GM06990 (cell line): ENCODE results near the gene KCNN3.

ENCODE experiments used
- DNase-seq: peaks from one replicate; pipeline ENCODE4 v3.0.0-alpha.2; 2011; ENCODE audit not compliant: insufficient read length; ENCODE audit errors: extremely low read depth
- H3K27me3 ChIP-seq: replicated peaks from 2 replicates; pipeline ENCODE4 v1.6.0; 2011; ENCODE audit warnings: low read length; ENCODE audit not compliant: control insufficient read depth, insufficient read depth
- H3K36me3 ChIP-seq: 2 replicates; pipeline ENCODE4 v1.5.1; 2011; ENCODE audit warnings: low read length; ENCODE audit not compliant: control insufficient read depth, insufficient read depth
- H3K4me3 ChIP-seq: replicated peaks from 2 replicates; pipeline ENCODE4 v1.5.1; 2011; ENCODE audit warnings: low read depth, mild to moderate bottlenecking, control low read depth, low read length
- CTCF ChIP-seq: IDR thresholded peaks from 2 replicates; pipeline ENCODE4 v1.5.1; 2011; ENCODE audit warnings: low read length, control low read depth, mild to moderate bottlenecking, inconsistent platforms; ENCODE audit not compliant: insufficient read depth, poor library complexity, severe bottlenecking

Gene KCNN3

GRCh38 chr1:154840269-154841176, 29.6 kb downstream of the KCNN3 start:
- TF ChIP-seq CTCF = no peak
- Histone ChIP-seq H3K27me3 (no peaks in the 10 kb centered on the region), H3K36me3 (peaks cover 4% of the 10 kb centered on the region; the same call in 1 of the 2 replicates), H3K4me3 (no peak overlapping the region)
- DNase-seq = no peak

GRCh38 chr1:154839691-154840090, 30.4 kb downstream of the KCNN3 start:
- H3K36me3 ChIP-seq = peaks cover 4% of the 10 kb centered on the region; the same call in 1 of the 2 replicates

GRCh38 chr1:154838988-154839387, 31.1 kb downstream of the KCNN3 start:
- Histone ChIP-seq H3K4me3 (no peak overlapping the region), H3K36me3 (peaks cover 4% of the 10 kb centered on the region), H3K27me3 (no peaks in the 10 kb centered on the region)
- TF ChIP-seq CTCF = no peak
- no peak for DNase-seq

More at GRCh38 chr1:154839691-154840090, 30.4 kb downstream of the KCNN3 start:
- DNase-seq = no peak
- Histone ChIP-seq H3K4me3 (no peak overlapping the region), H3K27me3 (no peaks in the 10 kb centered on the region)
- no peak for TF ChIP-seq CTCF

- DNase-seq = no peak
- Histone ChIP-seq H3K36me3 (peaks cover 4% of the 10 kb centered on the region), H3K4me3 (no peak overlapping the region), H3K27me3 (no peaks in the 10 kb centered on the region)
- TF ChIP-seq CTCF = no peak
Observed at GRCh38 chr1:154838461-154838860, 31.6 kb downstream of the KCNN3 start.

GRCh38 chr1:154837672-154838171, 32.4 kb downstream of the KCNN3 start:
- Histone ChIP-seq H3K27me3 (no peaks in the 10 kb centered on the region), H3K36me3 (peaks cover 4% of the 10 kb centered on the region), H3K4me3 (no peak overlapping the region)
- TF ChIP-seq CTCF = no peak
- peak; percentile 81 for DNase-seq
